ENCODE data around the gene COPA.
"Not testable (repeated sequence)": the region's sequence is repeated elsewhere in the genome, so short reads cannot be mapped to it uniquely, and the experiment has no call there.

Gene COPA

GRCh38 chr1:160322831-160323230 is 20.2 kb downstream of the COPA start:
- no peak for DNase-seq

DNA sequence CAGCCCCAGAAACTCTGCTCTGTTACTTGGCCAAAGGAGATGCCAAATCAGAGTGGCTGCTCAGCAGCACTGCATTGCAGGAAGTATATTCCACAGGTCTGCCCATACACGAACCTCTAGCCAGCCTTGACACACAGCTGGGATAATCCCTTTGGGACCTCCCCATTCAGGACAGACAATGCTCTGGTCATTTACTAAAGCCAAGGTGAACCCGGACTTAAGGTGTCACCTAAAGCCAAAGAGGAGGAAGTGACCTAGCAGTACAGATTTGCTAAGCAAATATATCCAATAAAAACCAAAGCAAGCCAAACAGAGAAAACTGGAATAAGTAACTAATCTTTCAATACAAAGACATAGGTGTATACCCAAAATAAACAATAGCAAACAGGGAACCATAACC is 27.7 kb downstream of the COPA start:
- no peak for DNase-seq

GRCh38 chr1:160309571-160309970 is 33.5 kb downstream of the COPA start:
- no peak for DNase-seq

DNA sequence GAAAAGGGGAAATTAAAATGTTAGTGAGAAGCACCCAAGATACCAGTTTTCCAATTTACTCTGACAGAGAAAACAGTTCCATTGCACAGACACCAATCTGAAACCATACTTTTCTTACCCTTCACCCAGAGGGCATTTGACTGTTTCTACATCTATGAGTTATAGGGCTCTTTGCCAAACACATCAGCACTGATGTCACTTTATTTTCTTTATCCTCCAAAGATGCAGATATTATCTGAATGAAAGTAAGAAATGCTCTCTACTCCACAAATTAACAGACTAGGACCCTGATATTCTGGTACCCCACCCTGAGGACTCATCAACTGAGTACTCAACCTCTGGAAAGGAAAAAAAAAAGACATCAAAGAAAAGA is 33.9 kb downstream of the COPA start:
- no peak for DNase-seq

DNA sequence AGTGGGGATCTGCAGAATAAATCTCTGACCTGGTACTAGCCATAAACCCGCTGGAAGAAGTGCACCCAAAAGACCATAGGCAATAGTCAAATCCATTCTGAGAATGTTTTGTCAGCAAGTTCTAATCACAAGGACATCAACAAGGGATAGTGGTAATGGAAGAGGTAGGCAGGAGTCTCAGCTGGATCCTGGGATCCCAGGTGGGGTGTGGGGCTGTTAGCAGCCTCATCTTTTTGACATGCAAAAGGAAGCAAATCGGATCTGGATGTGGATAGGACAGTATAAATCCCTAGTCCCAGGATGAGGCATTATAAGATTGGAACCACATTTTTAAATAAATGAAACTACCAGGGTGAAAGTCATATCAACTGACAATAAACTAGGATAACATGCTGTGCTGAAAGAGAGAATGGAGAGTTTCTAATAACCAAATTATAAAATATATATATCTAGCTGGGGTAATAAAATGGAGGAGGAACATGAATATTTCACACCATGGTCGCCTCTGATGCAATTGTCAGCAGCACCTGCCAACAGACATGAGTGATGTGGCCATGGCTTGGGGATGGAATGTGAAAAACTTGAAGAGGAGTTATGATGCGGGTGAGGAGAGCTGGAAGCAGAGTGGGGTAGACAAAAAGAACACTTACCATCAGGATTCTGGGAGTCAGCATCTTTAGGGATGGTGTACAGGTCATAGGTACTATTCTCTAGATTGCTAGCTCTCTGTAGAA is 34.4 kb downstream of the COPA start:
- no peak for DNase-seq

DNA sequence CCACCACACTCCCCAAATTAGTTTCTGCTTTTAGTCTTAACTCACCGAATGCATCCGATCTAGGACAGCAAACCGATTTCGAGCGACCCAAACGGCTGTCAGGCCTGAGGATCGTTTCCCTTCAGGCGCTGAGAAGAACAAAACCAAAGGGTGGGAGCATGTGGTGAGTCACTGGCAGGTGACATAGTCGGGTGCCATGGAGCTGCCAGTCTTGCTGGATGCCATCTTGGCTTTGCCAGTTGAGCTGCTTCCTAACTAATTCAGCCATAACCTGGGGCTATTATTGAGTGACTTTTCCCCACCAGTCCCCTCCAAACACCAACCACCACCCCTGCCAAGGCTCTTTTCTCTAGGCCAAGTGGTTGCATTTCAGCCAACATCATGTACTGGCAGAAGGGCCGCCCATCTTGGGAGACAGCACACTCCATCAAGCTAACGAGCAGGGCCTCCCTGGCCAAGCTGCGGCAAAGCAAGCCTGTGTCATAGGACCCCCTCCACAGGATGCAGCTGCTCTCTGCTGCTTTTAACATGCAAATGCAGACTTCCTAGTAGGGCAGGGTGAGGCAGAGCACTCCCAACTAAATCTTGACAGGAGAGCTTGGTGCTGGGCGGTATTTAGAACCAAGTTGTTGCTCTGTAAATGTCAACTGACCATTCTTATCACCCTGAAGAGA is 35.8 kb downstream of the COPA start:
- no peak for DNase-seq

GRCh38 chr1:160300173-160300572 is 42.9 kb downstream of the COPA start:
- DNase-seq, result no peak

GRCh38 chr1:160296036-160296435 is 47.0 kb downstream of the COPA start:
- no peak for DNase-seq

GRCh38 chr1:160293020-160293968 is 49.8 kb downstream of the COPA start:
- DNase-seq, result no peak

DNA sequence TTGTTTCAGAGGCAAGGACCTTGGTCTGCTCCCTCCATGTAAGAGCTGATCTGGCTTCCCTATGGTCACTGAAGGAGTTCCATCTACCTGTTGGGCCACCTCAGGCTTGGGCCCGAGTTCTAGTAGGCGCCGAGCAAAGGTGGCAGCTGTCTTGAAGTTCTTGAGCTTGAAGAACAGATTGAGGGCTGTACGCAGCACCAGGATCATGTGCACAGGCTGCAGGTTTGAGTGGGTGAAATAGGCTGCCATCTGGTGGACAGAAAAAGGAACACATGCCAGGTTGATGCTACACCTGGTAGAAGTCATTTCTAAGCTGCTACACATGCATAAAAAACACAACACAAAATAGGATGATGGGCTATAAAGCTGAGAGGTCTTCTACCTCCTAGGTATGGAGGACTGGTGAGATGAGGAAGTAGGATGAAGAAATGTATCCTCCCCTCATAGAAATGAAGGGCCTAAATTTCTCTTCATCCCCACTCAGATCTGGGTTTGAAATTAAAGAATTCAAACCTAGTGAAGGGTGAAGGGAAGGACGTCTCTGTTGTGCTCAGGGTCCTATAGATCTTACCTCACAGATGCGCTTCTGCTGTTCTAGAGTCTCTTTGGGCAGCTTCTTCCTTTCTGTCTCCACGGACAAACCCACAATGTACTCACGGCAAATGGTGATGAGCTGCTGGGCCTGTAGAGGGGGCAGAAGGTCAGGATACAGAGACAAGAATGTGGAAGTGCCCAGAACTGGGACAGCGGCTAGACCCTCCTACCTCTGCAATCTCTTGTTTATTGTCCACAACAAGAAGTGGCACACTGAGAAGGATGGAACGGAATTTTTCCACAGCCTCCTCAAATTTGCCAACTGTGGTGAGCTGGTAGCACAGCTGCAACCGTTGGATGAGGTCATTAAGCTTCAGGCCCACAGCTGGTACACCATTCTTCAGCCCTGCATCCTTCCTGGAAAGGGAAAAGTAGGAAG is 51.5 kb downstream of the COPA start:
- DNase-seq, result peak; percentile 57 to 68

- DNase-seq, result not testable (repeated sequence)
Measured at GRCh38 chr1:160287769-160288168, 55.3 kb downstream of the COPA start.

DNA sequence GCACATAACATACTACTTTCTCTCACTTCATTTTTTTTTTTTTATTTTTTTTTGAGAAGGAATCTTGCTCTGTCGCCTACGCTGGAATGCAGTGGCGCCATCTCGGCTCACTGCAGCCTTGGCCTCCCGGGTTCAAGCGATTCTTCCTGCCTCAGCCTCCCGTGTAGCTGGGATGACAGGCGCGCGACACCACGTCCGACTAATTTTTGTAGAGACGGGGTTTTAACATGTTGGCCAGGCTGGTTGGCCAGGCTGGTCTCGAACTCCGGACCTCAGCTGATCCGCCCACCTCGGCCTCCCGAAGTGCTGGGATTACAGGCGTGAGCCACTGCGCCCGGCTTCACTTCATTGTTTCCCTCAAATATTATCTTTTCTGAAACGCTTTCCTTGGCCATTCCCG is 57.5 kb downstream of the COPA start:
- no peak for DNase-seq

DNA sequence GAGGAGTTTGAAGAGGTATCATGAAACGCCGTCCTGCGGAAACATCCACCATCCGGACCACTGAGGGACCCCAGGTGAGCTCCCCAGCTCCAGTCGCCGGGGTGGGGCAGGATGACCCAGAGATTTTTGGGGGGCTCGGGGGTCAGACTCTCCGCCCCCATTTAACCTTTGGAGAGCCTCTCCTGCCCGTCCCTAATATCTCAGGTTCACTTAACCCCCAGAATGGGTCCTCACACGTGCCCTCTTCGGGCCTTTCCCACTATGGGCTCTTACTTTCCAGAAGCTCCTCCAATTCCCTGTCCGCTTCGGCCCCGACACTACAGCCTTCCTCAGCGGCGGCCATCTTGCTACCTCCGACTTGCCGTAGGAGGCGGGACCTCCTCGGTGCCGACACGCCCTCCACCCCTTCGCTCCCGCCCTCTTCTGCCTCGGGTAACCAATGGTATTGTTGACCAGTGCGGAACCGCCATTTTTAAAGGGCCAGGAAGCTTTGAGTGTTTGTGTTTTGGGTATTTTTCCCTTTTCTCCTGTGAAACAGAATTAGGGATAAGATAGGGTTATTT is 58.2 kb downstream of the COPA start, which contains the start of gene PEX19:
PEX19 (minus strand) TSS at position 352 of the 563 bp plus-strand sequence; CDS start at position 343, 9 bp downstream.
- peak; percentile 95 to 96 for DNase-seq

- DNase-seq, result peak in 1 of 2 donors; percentile 5
Measured at GRCh38 chr1:160284220-160284781, 58.7 kb downstream of the COPA start.

GRCh38 chr1:160282807-160283206 is 60.2 kb downstream of the COPA start:
- no peak for DNase-seq

- no peak for DNase-seq
Measured at GRCh38 chr1:160277987-160278386, 65.1 kb downstream of the COPA start.

- no peak for DNase-seq
Measured at GRCh38 chr1:160277330-160277729, 65.7 kb downstream of the COPA start.

DNA sequence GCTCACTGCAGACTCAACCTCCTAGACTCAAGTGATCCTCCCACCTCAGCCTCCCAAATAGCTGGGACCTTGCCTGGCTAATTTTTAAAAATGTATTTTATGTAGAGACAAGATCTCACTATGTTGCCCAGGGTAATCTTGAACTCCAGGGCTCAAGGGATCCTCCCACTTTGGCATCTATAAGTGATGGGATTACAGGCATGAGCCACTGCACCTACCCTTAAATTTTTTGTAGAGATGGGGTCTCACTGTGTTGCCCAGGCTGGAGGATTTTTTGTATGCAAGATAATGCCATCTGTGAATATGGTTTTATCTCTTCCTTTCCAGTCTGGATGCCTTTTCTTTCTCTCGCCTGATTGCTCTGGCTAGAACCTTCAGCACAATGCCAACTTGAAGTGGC is 72.0 kb downstream of the COPA start:
- no peak for DNase-seq

- DNase-seq, result no peak
Measured at GRCh38 chr1:160267284-160267991, 75.6 kb downstream of the COPA start.

GRCh38 chr1:160264795-160265307 is 78.2 kb downstream of the COPA start:
- no peak for DNase-seq
